ENCODE measurements around the gene ARL15. TPM values are rescaled to one million over a fixed set of nuclear protein-coding genes. Genes with fewer than 3 reads are reported as not detected.

ARL15 gene
- total and polyA plus RNA-seq, 2 of the 8 experiments (the other 6 are each of a cell fraction or from before 2014, with no cell fraction given) = 9.9 to 21.2 TPM

- Histone ChIP-seq H3K9me3 (ENCODE audit: insufficient read depth in 2 of 2, low read depth in 1 of 2, low read length in 1 of 2) (no peaks in the 10 kb centered on the region), H3K79me1 (ENCODE audit: low read depth, low read length) (no peaks in the 10 kb centered on the region; the same call in 1 of the 2 replicates), H3K56ac (replicated peaks; ENCODE audit: insufficient read length, low read depth, low read length) (no peak overlapping the region), H2BK20ac (ENCODE audit: low read length) (no peak overlapping the region), H2BK120ac (replicated peaks; ENCODE audit: low read depth, low read length) (no peak overlapping the region), H3K18ac (ENCODE audit: extremely low read depth, low read length) (no peak overlapping the region), H4K91ac (replicated peaks; ENCODE audit: insufficient read length, low read length) (no peak overlapping the region), H3K4ac (replicated peaks; ENCODE audit: insufficient read length, low read depth, low read length) (no peak overlapping the region), H3K9ac (replicated peaks in 1 of 4; ENCODE audit: extremely low read depth in 1 of 4, low read depth in 3 of 4, low read length in 3 of 4) (no peak overlapping the region), H2BK5ac (ENCODE audit: low read depth, low read length) (no peak overlapping the region), H3K14ac (ENCODE audit: insufficient read length) (no peak overlapping the region), H3K79me2 (ENCODE audit: control insufficient read depth in 1 of 2, insufficient read depth in 2 of 2, low read length in 2 of 2) (peaks cover 0 to 71% of the 10 kb centered on the region in 2 experiments; a peak in 2 of 4 replicates), H2BK15ac (ENCODE audit: low read length) (no peak overlapping the region), H3K4me3 (ENCODE audit: extremely low read depth in 1 of 4, insufficient read depth in 2 of 4, low read depth in 3 of 4, low read length in 4 of 4) (no peak overlapping the region), H4K20me1 (replicated peaks in 1 of 2; ENCODE audit: control insufficient read depth in 1 of 2, insufficient read depth in 2 of 2, low read length in 2 of 2) (peaks cover 0 to 2% of the 10 kb centered on the region in 2 experiments), H3K36me3 (ENCODE audit: control insufficient read depth in 2 of 4, insufficient read depth in 4 of 4, low read length in 3 of 4) (no peaks in the 10 kb centered on the region), H3K23ac (ENCODE audit: insufficient read length) (no peak overlapping the region), H2AK5ac (ENCODE audit: low read depth, low read length) (no peak overlapping the region), H3K4me1 (replicated peaks in 1 of 4; ENCODE audit: control insufficient read depth in 3 of 4, insufficient read depth in 4 of 4, low read length in 3 of 4) (peaks cover 0 to 14% (median 8%) of the 10 kb centered on the region in 4 experiments; a peak in 6 of 7 replicates), H2BK12ac (ENCODE audit: low read depth, low read length) (no peak overlapping the region), H3K4me2 (ENCODE audit: insufficient read depth in 1 of 2, low read depth in 2 of 2, low read length in 2 of 2) (no peak overlapping the region), H3K27ac (ENCODE audit: low read depth, low read length) (no peak overlapping the region), H2AFZ (ENCODE audit: low read length) (no peak overlapping the region), H4K5ac (ENCODE audit: insufficient read length, low read depth, low read length) (no peak overlapping the region), H4K8ac (ENCODE audit: extremely low read depth, insufficient read depth, low read length) (no peak overlapping the region), H3K23me2 (ENCODE audit: low read depth, low read length) (no peaks in the 10 kb centered on the region), H3K27me3 (replicated peaks in 1 of 4; ENCODE audit: control insufficient read depth in 3 of 4, extremely low read depth in 1 of 4, insufficient read depth in 3 of 4, low read length in 3 of 4) (no peaks in the 10 kb centered on the region)
- CTCF ChIA-PET (ENCODE audit: partially characterized antibody) = no interaction called here
- 80% methylated on average over 1 of the region's 1 CpG; no CpG with 5 or more reads in 1 of the 2 experiments for WGBS, 2 experiments (ENCODE audit: extremely low coverage in 1 of 2, insufficient coverage in 1 of 2, insufficient read length in 1 of 2, insufficient replicate concordance in 2 of 2, low coverage in 1 of 2, low lambda C conversion rate in 2 of 2, missing lambda C conversion rate in 1 of 2)
- no peak for FAIRE-seq
- DNase-seq (ENCODE audit: low read depth in 1 of 2, low spot score in 2 of 2) = no peak
- POLR2A ChIA-PET (ENCODE audit: partially characterized antibody) = interaction anchor here (0.6 to 2.6 kb wide), 2 partner anchors 13 to 17 kb away, joined by 4 to 14 read pairs; partner anchors contain the start of gene ARL15
- TF ChIP-seq CHD1 (IDR thresholded peaks at IDR 0.05; ENCODE audit: low read depth, low read length) (no peak), SP2 (IDR thresholded peaks at IDR 0.05; ENCODE audit: low read length) (no peak), MAX (IDR thresholded peaks at IDR 0.05) (no peak), ATF3 (IDR thresholded peaks at IDR 0.05; ENCODE audit: insufficient read depth, low read depth, low read length) (no peak), RXRA (IDR thresholded peaks at IDR 0.05; ENCODE audit: insufficient read depth, low read depth, low read length) (no peak), ATF2 (IDR thresholded peaks at IDR 0.05; ENCODE audit: low read length) (no peak), SP1 (IDR thresholded peaks at IDR 0.05; ENCODE audit: low read depth, low read length) (no peak), CTCF (IDR thresholded peaks at IDR 0.05; ENCODE audit: control extremely low read depth in 1 of 3, insufficient read depth in 1 of 3, low read depth in 1 of 3, low read length in 3 of 3) (no peak), CBX8 (IDR thresholded peaks at IDR 0.05; ENCODE audit: borderline replicate concordance, low read depth, low read length) (no peak)
These were observed 17.5 kb downstream of the ARL15 start for GRCh38 chr5:54292866-54293265.

Data from H1 (cell line).